ENCODE data around the gene SMAD3.

Gene SMAD3

DNA sequence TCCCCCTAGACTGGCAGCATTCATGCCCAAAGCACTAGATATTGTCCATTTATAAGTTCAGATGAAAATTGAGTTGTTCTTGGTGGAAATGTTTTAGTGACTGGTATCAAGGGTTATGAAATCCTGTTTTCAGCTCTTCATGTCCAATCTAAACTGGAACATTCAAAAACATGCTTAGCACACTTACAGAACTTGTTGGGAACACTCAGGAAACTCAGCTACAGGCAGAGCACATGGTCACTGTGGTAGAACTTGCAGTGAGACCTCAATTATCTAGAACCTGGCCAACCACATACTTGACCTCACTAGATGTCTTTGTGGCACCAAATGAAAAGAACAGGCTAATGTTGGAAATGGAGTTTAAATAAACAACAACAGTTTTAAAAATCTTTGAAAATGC lies 88.8 kb downstream of the SMAD3 start:
- Histone ChIP-seq H3K27ac (ENCODE audit: low read depth, low read length) (no peak overlapping the region), H3K9ac (ENCODE audit: low read depth in 1 of 2, low read length in 2 of 2) (no peak overlapping the region), H3K4me3 (ENCODE audit: low read depth in 1 of 2, low read length in 2 of 2) (no peak overlapping the region), H3K36me3 (ENCODE audit: control insufficient read depth in 1 of 2, insufficient read depth in 2 of 2, low read length in 2 of 2) (no peaks in the 10 kb centered on the region), H3K27me3 (ENCODE audit: control insufficient read depth in 1 of 2, insufficient read depth in 2 of 2, low read length in 2 of 2) (no peaks in the 10 kb centered on the region), H3K4me1 (ENCODE audit: control insufficient read depth in 1 of 2, insufficient read depth in 2 of 2, low read length in 2 of 2) (peaks cover 13 to 25% of the 10 kb centered on the region in 2 donors), H3K9me3 (ENCODE audit: control insufficient read depth in 1 of 2, low read length in 2 of 2) (no peaks in the 10 kb centered on the region)

DNA sequence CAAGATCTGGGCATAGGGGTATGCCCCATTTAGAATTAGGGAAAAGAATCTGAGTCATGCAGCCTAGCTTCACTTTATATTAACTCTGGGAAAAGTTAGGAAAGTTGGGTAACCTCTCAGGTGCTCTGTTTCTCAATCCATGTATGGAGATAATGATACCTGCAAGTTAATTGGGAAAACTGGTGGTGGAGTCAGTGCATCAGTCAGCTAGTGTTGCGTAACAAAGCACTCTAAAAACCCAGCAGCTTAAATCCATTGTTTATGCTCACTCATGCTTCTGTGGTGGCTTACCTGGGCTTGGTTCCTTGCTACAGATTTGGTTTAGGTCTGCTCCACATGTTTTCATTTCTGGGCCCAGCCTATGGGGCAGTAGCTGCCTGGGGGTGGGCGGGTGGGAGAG lies 91.0 kb downstream of the SMAD3 start:
- peaks cover 0 to 17% of the 10 kb centered on the region in 2 donors for H3K4me1 ChIP-seq (ENCODE audit: control insufficient read depth in 1 of 2, insufficient read depth in 2 of 2, low read length in 2 of 2)
- H3K27ac ChIP-seq (ENCODE audit: low read depth, low read length): no peak overlapping the region

DNA sequence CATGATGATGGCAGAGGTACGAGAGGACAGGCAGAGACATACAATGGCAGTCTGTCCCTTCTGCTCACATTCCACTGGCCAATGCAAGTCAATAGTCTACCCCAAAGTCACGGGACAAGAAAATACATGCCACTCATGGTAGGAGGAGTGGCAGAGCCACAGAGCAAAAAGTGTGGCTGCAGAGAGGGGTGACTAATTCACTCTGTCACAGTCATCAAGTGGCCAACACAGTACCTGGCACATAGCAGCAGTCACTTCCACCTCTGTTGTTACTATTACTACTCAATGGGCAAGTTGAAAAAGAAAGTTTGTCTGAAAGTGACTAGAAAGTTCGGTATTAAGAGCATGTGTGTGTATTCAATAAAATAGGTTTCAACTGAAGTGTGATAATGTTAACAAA lies 91.4 kb downstream of the SMAD3 start:
- Histone ChIP-seq H3K27me3 (ENCODE audit: control insufficient read depth in 1 of 2, insufficient read depth in 2 of 2, low read length in 2 of 2) (no peaks in the 10 kb centered on the region), H3K4me3 (ENCODE audit: low read depth in 1 of 2, low read length in 2 of 2) (no peak overlapping the region), H3K27ac (ENCODE audit: low read depth, low read length) (no peak overlapping the region), H3K36me3 (ENCODE audit: control insufficient read depth in 1 of 2, insufficient read depth in 2 of 2, low read length in 2 of 2) (no peaks in the 10 kb centered on the region), H3K9me3 (ENCODE audit: control insufficient read depth in 1 of 2, low read length in 2 of 2) (no peaks in the 10 kb centered on the region), H3K9ac (ENCODE audit: low read depth in 1 of 2, low read length in 2 of 2) (no peak overlapping the region), H3K4me1 (ENCODE audit: control insufficient read depth in 1 of 2, insufficient read depth in 2 of 2, low read length in 2 of 2) (peaks cover 3 to 21% of the 10 kb centered on the region in 2 donors)

More for the DNA sequence above, 91.0 kb downstream of the SMAD3 start:
- Histone ChIP-seq H3K9ac (ENCODE audit: low read depth in 1 of 2, low read length in 2 of 2) (no peak overlapping the region), H3K36me3 (ENCODE audit: control insufficient read depth in 1 of 2, insufficient read depth in 2 of 2, low read length in 2 of 2) (no peaks in the 10 kb centered on the region), H3K4me3 (ENCODE audit: low read depth in 1 of 2, low read length in 2 of 2) (no peak overlapping the region), H3K27me3 (ENCODE audit: control insufficient read depth in 1 of 2, insufficient read depth in 2 of 2, low read length in 2 of 2) (no peaks in the 10 kb centered on the region), H3K9me3 (ENCODE audit: control insufficient read depth in 1 of 2, low read length in 2 of 2) (no peaks in the 10 kb centered on the region)

DNA sequence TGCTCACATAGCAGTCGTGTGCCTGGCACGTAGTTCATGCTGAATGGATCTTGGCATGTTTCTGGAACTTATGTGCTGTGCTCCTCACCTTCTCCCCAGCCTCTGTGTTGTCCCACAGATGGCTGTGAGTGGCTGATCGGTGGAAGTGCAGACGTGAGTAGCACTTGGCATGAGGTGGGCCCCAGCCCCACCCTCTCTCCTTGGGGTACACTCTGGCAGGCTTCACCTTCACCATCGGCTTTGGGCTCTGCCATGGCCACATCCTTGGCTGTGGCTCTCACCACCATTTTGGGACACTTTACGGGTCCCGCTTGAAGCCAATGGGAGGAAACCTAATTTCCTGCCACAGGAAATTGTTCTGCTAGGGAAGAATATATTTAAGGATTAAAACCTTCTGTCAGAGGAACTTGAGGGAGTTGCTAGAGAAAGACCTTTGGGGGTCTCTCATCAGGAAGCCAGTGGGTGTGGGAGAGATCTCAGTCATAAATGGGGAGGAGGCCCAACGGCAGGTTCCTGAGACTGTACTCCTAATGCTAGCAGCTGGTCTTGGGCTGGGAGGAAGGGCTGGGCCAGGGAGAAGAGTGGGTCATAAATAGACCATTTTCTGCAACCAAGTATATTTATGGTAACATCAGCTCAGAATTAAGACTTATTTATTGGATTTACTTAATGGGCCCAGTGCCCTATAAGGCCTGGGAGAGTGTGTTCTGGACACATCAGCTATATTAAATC lies 92.3 kb downstream of the SMAD3 start:
- H3K9me3 ChIP-seq (ENCODE audit: control insufficient read depth in 1 of 2, low read length in 2 of 2): no peaks in the 10 kb centered on the region
- H3K9ac ChIP-seq (ENCODE audit: low read depth in 1 of 2, low read length in 2 of 2): no peak overlapping the region
- no peak overlapping the region for H3K27ac ChIP-seq (ENCODE audit: low read depth, low read length)
- H3K36me3 ChIP-seq (ENCODE audit: control insufficient read depth in 1 of 2, insufficient read depth in 2 of 2, low read length in 2 of 2): no peaks in the 10 kb centered on the region
- no peak overlapping the region for H3K4me3 ChIP-seq (ENCODE audit: low read depth in 1 of 2, low read length in 2 of 2)
- no peaks in the 10 kb centered on the region for H3K27me3 ChIP-seq (ENCODE audit: control insufficient read depth in 1 of 2, insufficient read depth in 2 of 2, low read length in 2 of 2)
- H3K4me1 ChIP-seq (ENCODE audit: control insufficient read depth in 1 of 2, insufficient read depth in 2 of 2, low read length in 2 of 2): peaks cover 4 to 24% of the 10 kb centered on the region in 2 donors

DNA sequence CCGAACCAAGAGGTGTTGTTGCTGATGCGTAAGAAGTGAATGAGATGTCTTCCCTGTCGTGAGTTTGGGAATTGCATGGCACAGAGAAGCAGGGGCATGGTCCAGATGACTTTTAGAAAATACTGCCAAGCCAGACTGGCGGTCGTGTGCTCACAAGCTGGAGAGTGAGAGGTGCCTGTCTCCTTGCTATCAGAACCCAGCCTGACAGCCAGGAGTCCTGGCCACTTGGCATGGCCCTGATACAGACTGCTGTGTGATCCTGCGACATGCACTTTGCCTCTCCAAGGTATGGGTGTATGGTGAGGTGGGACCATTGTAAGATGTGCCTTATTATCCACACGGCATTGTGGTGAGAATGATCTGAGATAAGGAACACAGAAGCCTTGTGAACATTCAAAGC lies 93.0 kb downstream of the SMAD3 start:
- Histone ChIP-seq H3K4me1 (ENCODE audit: control insufficient read depth in 1 of 2, insufficient read depth in 2 of 2, low read length in 2 of 2) (peaks cover 5 to 24% of the 10 kb centered on the region in 2 donors), H3K27ac (ENCODE audit: low read depth, low read length) (no peak overlapping the region), H3K27me3 (ENCODE audit: control insufficient read depth in 1 of 2, insufficient read depth in 2 of 2, low read length in 2 of 2) (no peaks in the 10 kb centered on the region), H3K9ac (ENCODE audit: low read depth in 1 of 2, low read length in 2 of 2) (no peak overlapping the region), H3K36me3 (ENCODE audit: control insufficient read depth in 1 of 2, insufficient read depth in 2 of 2, low read length in 2 of 2) (no peaks in the 10 kb centered on the region), H3K4me3 (ENCODE audit: low read depth in 1 of 2, low read length in 2 of 2) (no peak overlapping the region), H3K9me3 (ENCODE audit: control insufficient read depth in 1 of 2, low read length in 2 of 2) (no peaks in the 10 kb centered on the region)

DNA sequence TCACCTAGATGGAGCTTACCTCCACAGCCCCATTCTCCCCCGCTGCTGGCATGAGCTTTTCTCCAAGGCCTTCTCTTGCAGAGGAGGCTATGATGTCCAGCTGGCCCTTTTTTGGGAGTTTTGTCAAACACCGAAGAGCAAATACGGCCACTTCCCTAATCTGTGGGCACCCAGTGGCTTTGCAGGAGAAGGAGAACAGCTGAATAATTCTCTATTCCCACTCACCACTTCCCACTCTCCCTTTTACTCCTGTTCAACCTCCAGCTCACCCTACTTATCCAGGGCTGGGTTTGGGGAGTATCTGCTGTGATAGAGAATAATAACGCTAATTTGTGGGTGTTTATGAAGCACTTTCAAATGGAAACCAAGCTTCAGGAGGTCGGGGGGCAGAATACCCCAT lies 96.0 kb downstream of the SMAD3 start:
- Histone ChIP-seq H3K27ac (ENCODE audit: low read depth, low read length) (no peak overlapping the region), H3K36me3 (ENCODE audit: control insufficient read depth in 1 of 2, insufficient read depth in 2 of 2, low read length in 2 of 2) (peaks cover 2 to 17% of the 10 kb centered on the region in 2 donors), H3K4me3 (ENCODE audit: low read depth in 1 of 2, low read length in 2 of 2) (no peak overlapping the region), H3K27me3 (ENCODE audit: control insufficient read depth in 1 of 2, insufficient read depth in 2 of 2, low read length in 2 of 2) (no peaks in the 10 kb centered on the region), H3K9me3 (ENCODE audit: control insufficient read depth in 1 of 2, low read length in 2 of 2) (no peaks in the 10 kb centered on the region), H3K4me1 (ENCODE audit: control insufficient read depth in 1 of 2, insufficient read depth in 2 of 2, low read length in 2 of 2) (peaks cover 19 to 35% of the 10 kb centered on the region in 2 donors), H3K9ac (ENCODE audit: low read depth in 1 of 2, low read length in 2 of 2) (no peak overlapping the region)

DNA sequence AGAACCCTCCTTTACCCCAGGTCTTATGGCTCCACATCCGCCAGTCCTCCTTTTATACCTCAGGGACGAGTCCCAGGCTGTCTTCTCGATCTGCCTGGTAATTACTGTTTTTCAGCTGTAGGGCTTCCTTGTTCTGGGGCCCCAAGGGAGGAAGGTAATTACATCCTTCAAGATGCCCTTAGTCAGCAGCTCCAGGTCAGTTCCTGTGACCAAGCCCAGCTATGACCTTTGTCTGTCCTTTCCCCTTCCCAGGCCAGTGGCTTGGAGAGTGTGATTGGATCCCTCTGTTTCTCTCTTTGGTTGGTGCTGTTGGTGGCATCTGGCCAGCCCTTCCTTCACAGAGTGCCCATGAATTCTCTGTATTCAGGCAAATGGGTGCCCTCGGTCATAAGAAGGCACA lies 96.5 kb downstream of the SMAD3 start:
- Histone ChIP-seq H3K27ac (ENCODE audit: low read depth, low read length) (no peak overlapping the region), H3K9me3 (ENCODE audit: control insufficient read depth in 1 of 2, low read length in 2 of 2) (no peaks in the 10 kb centered on the region)

DNA sequence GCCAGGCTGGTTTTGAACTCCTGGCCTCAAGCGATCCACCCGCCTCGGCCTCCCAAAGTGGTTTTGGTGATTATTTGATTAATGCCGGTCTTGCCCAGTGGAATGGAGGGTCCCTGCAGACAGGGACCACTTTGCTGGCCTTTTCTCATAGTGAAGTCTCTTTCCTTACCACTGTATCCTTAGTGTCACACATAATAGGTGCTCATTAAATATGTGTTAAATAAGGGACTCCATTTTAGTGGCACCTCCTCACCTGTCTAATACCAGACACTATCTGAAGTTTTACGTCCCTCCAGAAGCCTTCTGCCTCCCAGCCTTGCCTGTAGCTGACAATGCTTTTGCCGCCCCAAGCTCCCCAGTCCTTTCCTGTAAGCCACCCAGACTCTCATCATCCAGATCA lies 97.8 kb downstream of the SMAD3 start:
- peaks cover 16 to 34% of the 10 kb centered on the region in 2 donors for H3K36me3 ChIP-seq (ENCODE audit: control insufficient read depth in 1 of 2, insufficient read depth in 2 of 2, low read length in 2 of 2)
- H3K9me3 ChIP-seq (ENCODE audit: control insufficient read depth in 1 of 2, low read length in 2 of 2): no peaks in the 10 kb centered on the region
- H3K4me3 ChIP-seq (ENCODE audit: low read depth in 1 of 2, low read length in 2 of 2): no peak overlapping the region
- no peak overlapping the region for H3K9ac ChIP-seq (ENCODE audit: low read depth in 1 of 2, low read length in 2 of 2)
- no peaks in the 10 kb centered on the region for H3K27me3 ChIP-seq (ENCODE audit: control insufficient read depth in 1 of 2, insufficient read depth in 2 of 2, low read length in 2 of 2)
- peaks cover 22 to 28% of the 10 kb centered on the region in 2 donors for H3K4me1 ChIP-seq (ENCODE audit: control insufficient read depth in 1 of 2, insufficient read depth in 2 of 2, low read length in 2 of 2)
- no peak overlapping the region for H3K27ac ChIP-seq (ENCODE audit: low read depth, low read length)

More for the DNA sequence above, 96.5 kb downstream of the SMAD3 start:
- no peak overlapping the region for H3K4me3 ChIP-seq (ENCODE audit: low read depth in 1 of 2, low read length in 2 of 2)
- H3K9ac ChIP-seq (ENCODE audit: low read depth in 1 of 2, low read length in 2 of 2): no peak overlapping the region
- H3K4me1 ChIP-seq (ENCODE audit: control insufficient read depth in 1 of 2, insufficient read depth in 2 of 2, low read length in 2 of 2): peaks cover 22 to 35% of the 10 kb centered on the region in 2 donors
- no peaks in the 10 kb centered on the region for H3K27me3 ChIP-seq (ENCODE audit: control insufficient read depth in 1 of 2, insufficient read depth in 2 of 2, low read length in 2 of 2)
- H3K36me3 ChIP-seq (ENCODE audit: control insufficient read depth in 1 of 2, insufficient read depth in 2 of 2, low read length in 2 of 2): peaks cover 7 to 22% of the 10 kb centered on the region in 2 donors

DNA sequence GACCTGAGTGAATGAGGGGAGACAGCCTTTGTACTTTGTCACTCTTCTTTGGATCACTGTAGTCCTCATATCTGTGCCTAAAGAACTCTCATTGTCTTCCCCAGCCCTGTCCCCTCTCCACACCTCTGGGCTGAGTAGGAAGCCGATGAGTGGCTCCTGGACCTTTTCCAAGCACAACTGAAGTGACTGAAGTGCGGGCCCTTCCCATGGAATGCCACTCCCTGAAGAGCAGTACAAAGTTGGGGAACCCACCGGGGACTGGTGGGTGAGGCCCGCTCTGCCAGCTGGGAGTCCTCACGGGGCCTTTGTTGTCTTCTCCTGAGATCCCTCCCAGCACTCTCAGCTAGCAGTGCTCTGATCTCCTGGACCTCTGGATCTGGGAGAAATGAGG lies 99.0 kb downstream of the SMAD3 start:
- Histone ChIP-seq H3K9ac (ENCODE audit: low read depth in 1 of 2, low read length in 2 of 2) (no peak overlapping the region), H3K4me3 (ENCODE audit: low read depth in 1 of 2, low read length in 2 of 2) (no peak overlapping the region), H3K36me3 (ENCODE audit: control insufficient read depth in 1 of 2, insufficient read depth in 2 of 2, low read length in 2 of 2) (peaks cover 16 to 36% of the 10 kb centered on the region in 2 donors), H3K27me3 (ENCODE audit: control insufficient read depth in 1 of 2, insufficient read depth in 2 of 2, low read length in 2 of 2) (no peaks in the 10 kb centered on the region), H3K27ac (ENCODE audit: low read depth, low read length) (no peak overlapping the region), H3K4me1 (ENCODE audit: control insufficient read depth in 1 of 2, insufficient read depth in 2 of 2, low read length in 2 of 2) (peaks cover 22 to 23% of the 10 kb centered on the region in 2 donors), H3K9me3 (ENCODE audit: control insufficient read depth in 1 of 2, low read length in 2 of 2) (no peaks in the 10 kb centered on the region)

DNA sequence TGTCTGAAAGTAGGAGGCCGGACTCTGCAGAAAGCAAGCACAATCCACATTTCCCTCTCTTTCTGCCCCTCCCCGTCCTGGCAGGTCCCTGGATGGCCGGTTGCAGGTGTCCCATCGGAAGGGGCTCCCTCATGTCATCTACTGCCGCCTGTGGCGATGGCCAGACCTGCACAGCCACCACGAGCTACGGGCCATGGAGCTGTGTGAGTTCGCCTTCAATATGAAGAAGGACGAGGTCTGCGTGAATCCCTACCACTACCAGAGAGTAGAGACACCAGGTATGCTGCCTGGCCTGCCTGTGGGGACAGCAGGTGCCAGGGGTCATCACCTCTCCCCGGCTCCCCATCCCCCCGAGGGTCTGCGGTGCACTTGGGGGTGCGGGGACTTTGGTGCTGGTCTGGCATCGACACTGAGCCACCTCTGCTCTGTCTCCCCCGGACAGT lies 99.4 kb downstream of the SMAD3 start:
- H3K27me3 ChIP-seq (ENCODE audit: control insufficient read depth in 1 of 2, insufficient read depth in 2 of 2, low read length in 2 of 2): no peaks in the 10 kb centered on the region
- H3K4me3 ChIP-seq (ENCODE audit: low read depth in 1 of 2, low read length in 2 of 2): no peak overlapping the region

More for the DNA sequence above, 99.4 kb downstream of the SMAD3 start:
- H3K9ac ChIP-seq (ENCODE audit: low read depth in 1 of 2, low read length in 2 of 2): no peak overlapping the region
- peak overlapping the region; percentile 36 for H3K27ac ChIP-seq (ENCODE audit: low read depth, low read length)
- no peaks in the 10 kb centered on the region for H3K9me3 ChIP-seq (ENCODE audit: control insufficient read depth in 1 of 2, low read length in 2 of 2)
- peaks cover 22 to 23% of the 10 kb centered on the region in 2 donors for H3K4me1 ChIP-seq (ENCODE audit: control insufficient read depth in 1 of 2, insufficient read depth in 2 of 2, low read length in 2 of 2)
- H3K36me3 ChIP-seq (ENCODE audit: control insufficient read depth in 1 of 2, insufficient read depth in 2 of 2, low read length in 2 of 2): peaks cover 16 to 36% of the 10 kb centered on the region in 2 donors

Data from duodenal mucosa (tissue), 2 donors.